ENCODE measurements around the gene RNLS. TPM values are rescaled to one million over a fixed set of nuclear protein-coding genes. Genes with fewer than 3 reads are reported as not detected.
A peak's percentile ranks its signal among the peaks of the same experiment; 100 is the strongest.

The RNLS gene
- total RNA-seq, 1 donor from 2014 or later = 24.7 TPM

- no peak for TF ChIP-seq CTCF (IDR thresholded peaks at IDR 0.05; ENCODE audit: insufficient read depth, low read length, poor library complexity, severe bottlenecking)
- no peak for DNase-seq (ENCODE audit: low read depth)
- Histone ChIP-seq H3K36me3 (ENCODE audit: control insufficient read depth, insufficient read depth, low read length) (no peaks in the 10 kb centered on the region), H3K27me3 (ENCODE audit: control insufficient read depth, insufficient read depth, low read length) (no peaks in the 10 kb centered on the region), H3K4me3 (ENCODE audit: low read depth, low read length) (no peak overlapping the region)
Measured at GRCh38 chr10:88594482-88594881, 11.4 kb upstream of the RNLS start.

GRCh38 chr10:88592906-88593305, 9.8 kb upstream of the RNLS start:
- TF ChIP-seq CTCF (IDR thresholded peaks at IDR 0.05; ENCODE audit: insufficient read depth, low read length, poor library complexity, severe bottlenecking) = no peak

GRCh38 chr10:88592381-88592780, 9.3 kb upstream of the RNLS start:
- no peak for DNase-seq (ENCODE audit: low read depth)
- TF ChIP-seq CTCF (IDR thresholded peaks at IDR 0.05; ENCODE audit: insufficient read depth, low read length, poor library complexity, severe bottlenecking) = no peak
- H3K27me3 ChIP-seq (ENCODE audit: control insufficient read depth, insufficient read depth, low read length) = no peaks in the 10 kb centered on the region
- H3K4me3 ChIP-seq (ENCODE audit: low read depth, low read length) = no peak overlapping the region
- H3K36me3 ChIP-seq (ENCODE audit: control insufficient read depth, insufficient read depth, low read length) = no peaks in the 10 kb centered on the region

More at GRCh38 chr10:88592906-88593305, 9.8 kb upstream of the RNLS start:
- DNase-seq (ENCODE audit: low read depth) = no peak
- H3K4me3 ChIP-seq (ENCODE audit: low read depth, low read length) = no peak overlapping the region
- no peaks in the 10 kb centered on the region for H3K27me3 ChIP-seq (ENCODE audit: control insufficient read depth, insufficient read depth, low read length)
- H3K36me3 ChIP-seq (ENCODE audit: control insufficient read depth, insufficient read depth, low read length) = no peaks in the 10 kb centered on the region

GRCh38 chr10:88586462-88586861, 3.3 kb upstream of the RNLS start, which contains the start of gene LIPJ:
Gene LIPJ (plus strand): TSS chr10:88586762. CDS start chr10:88590688, 3,926 bp downstream.
- no peaks in the 10 kb centered on the region for H3K27me3 ChIP-seq (ENCODE audit: control insufficient read depth, insufficient read depth, low read length)
- no peak for DNase-seq (ENCODE audit: low read depth)
- no peak for TF ChIP-seq CTCF (IDR thresholded peaks at IDR 0.05; ENCODE audit: insufficient read depth, low read length, poor library complexity, severe bottlenecking)

GRCh38 chr10:88583584-88583957, 453 bp upstream of the RNLS start:
- no peak for TF ChIP-seq CTCF (IDR thresholded peaks at IDR 0.05; ENCODE audit: insufficient read depth, low read length, poor library complexity, severe bottlenecking)
- peak overlapping the region; percentile 41 for H3K4me3 ChIP-seq (ENCODE audit: low read depth, low read length)

More at GRCh38 chr10:88586462-88586861, 3.3 kb upstream of the RNLS start, which contains the start of gene LIPJ:
- no peaks in the 10 kb centered on the region for H3K36me3 ChIP-seq (ENCODE audit: control insufficient read depth, insufficient read depth, low read length)
- H3K4me3 ChIP-seq (ENCODE audit: low read depth, low read length) = no peak within 1 kb of the TSS

GRCh38 chr10:88582411-88582805, 710 bp downstream of the RNLS start:
- DNase-seq (ENCODE audit: low read depth) = no peak
- H3K4me3 ChIP-seq (ENCODE audit: low read depth, low read length) = peak overlapping the region; percentile 41

More at GRCh38 chr10:88583584-88583957, 453 bp upstream of the RNLS start:
- Histone ChIP-seq H3K36me3 (ENCODE audit: control insufficient read depth, insufficient read depth, low read length) (no peaks in the 10 kb centered on the region), H3K27me3 (ENCODE audit: control insufficient read depth, insufficient read depth, low read length) (no peaks in the 10 kb centered on the region)
- no peak for DNase-seq (ENCODE audit: low read depth)

More at GRCh38 chr10:88582411-88582805, 710 bp downstream of the RNLS start:
- H3K36me3 ChIP-seq (ENCODE audit: control insufficient read depth, insufficient read depth, low read length) = no peaks in the 10 kb centered on the region
- TF ChIP-seq CTCF (IDR thresholded peaks at IDR 0.05; ENCODE audit: insufficient read depth, low read length, poor library complexity, severe bottlenecking) = no peak
- H3K27me3 ChIP-seq (ENCODE audit: control insufficient read depth, insufficient read depth, low read length) = no peaks in the 10 kb centered on the region
